Mesothelial cell of epicardium (in vitro differentiated cells): Measurements from ENCODE around the gene PFDN1. TPM values are rescaled to one million over a fixed set of nuclear protein-coding genes. Genes with fewer than 3 reads are reported as not detected.

Experiments used
- DNase-seq, 2 experiments: peaks; one replicate each; pipeline ENCODE4 v3.0.0; 2021; ENCODE audit warnings: low spot score in 2 of 2; ENCODE audit not compliant: unreplicated experiment in 2 of 2
- H3K27ac Mint-ChIP-seq: 2 replicates; pipeline ENCODE4 v1.8.0; 2021; ENCODE audit warnings: mixed read lengths
- H3K27me3 Mint-ChIP-seq: 2 replicates; pipeline ENCODE4 v1.8.0; 2021; ENCODE audit warnings: low read depth, mixed read lengths
- H3K36me3 Mint-ChIP-seq: 2 replicates; pipeline ENCODE4 v1.8.0; 2021; ENCODE audit warnings: mixed read lengths
- H3K4me1 Mint-ChIP-seq: 2 replicates; pipeline ENCODE4 v1.8.0; 2021; ENCODE audit warnings: mixed read lengths
- H3K4me3 Mint-ChIP-seq: 2 replicates; pipeline ENCODE4 v1.8.0; 2021; ENCODE audit warnings: mild to moderate bottlenecking, moderate library complexity, mixed read lengths
- H3K9me3 Mint-ChIP-seq: 2 replicates; pipeline ENCODE4 v1.8.0; 2021; ENCODE audit warnings: mixed read lengths
- total RNA-seq: library from RNA; stranded (reverse); gene quantifications from 3 replicates; pipeline ENCODE4 v1.2.1, GENCODE V29; 2021
- TF ChIP-seq, protein P1 (sequence below): fragments of 200-600 bp; sonication (generic); IDR thresholded peaks from one replicate; pipeline ENCODE4 v1.5.0; 2021; ENCODE audit warnings: antibody characterized with exemption; ENCODE audit not compliant: unreplicated experiment

PFDN1 gene
- total RNA-seq, 1 donor from 2014 or later = 57.2 TPM

DNA sequence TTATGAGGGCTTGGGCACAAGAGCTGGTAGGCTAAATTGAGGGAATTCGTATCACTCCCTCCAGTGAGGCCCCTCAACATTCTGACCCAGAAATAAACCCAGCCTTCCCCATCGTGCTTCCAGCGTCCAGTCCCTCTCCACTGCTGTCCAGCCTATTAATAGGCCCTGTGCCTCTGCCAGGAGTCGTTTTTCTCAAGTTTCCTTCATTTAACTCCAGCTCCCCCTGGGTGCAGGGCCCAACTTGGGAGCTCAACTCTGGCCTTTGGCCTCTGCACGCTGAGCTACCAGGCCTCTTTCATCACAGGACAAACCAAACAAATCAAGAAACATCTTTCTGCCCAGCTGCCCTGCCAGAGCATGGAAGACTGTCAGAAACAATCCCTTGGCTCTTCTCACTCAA, 33.5 kb upstream of the PFDN1 start:
- TF ChIP-seq, protein P1, sequence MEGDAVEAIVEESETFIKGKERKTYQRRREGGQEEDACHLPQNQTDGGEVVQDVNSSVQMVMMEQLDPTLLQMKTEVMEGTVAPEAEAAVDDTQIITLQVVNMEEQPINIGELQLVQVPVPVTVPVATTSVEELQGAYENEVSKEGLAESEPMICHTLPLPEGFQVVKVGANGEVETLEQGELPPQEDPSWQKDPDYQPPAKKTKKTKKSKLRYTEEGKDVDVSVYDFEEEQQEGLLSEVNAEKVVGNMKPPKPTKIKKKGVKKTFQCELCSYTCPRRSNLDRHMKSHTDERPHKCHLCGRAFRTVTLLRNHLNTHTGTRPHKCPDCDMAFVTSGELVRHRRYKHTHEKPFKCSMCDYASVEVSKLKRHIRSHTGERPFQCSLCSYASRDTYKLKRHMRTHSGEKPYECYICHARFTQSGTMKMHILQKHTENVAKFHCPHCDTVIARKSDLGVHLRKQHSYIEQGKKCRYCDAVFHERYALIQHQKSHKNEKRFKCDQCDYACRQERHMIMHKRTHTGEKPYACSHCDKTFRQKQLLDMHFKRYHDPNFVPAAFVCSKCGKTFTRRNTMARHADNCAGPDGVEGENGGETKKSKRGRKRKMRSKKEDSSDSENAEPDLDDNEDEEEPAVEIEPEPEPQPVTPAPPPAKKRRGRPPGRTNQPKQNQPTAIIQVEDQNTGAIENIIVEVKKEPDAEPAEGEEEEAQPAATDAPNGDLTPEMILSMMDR = no peak
- H3K4me1 Mint-ChIP-seq = peaks cover 5% of the 10 kb centered on the region
- H3K9me3 Mint-ChIP-seq = no peaks in the 10 kb centered on the region
- no peak overlapping the region for H3K4me3 Mint-ChIP-seq
- H3K27me3 Mint-ChIP-seq = no peaks in the 10 kb centered on the region
- peak overlapping the region; percentile 24 for H3K27ac Mint-ChIP-seq
- peaks cover 4% of the 10 kb centered on the region for H3K36me3 Mint-ChIP-seq
- no peak for DNase-seq

DNA sequence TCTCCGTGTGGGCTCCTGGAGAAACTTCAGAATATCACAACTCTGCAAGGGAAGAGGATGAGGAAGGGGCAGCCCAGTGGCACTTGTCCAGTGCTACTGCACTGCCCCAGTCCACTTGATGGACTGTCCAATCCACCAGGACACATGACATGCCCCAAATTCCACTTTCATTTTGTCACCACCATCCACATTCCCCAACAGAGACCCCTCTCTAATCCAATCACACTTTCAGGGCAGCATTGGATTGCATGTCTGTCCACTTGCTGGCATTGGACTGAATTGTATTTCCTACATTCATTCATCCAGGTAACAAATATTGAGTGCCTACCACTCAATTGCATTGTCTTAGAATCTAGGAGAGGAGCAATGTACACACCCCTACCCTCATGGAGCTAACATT, 28.7 kb upstream of the PFDN1 start:
- Mint-ChIP-seq H3K4me1 (peaks cover 13% of the 10 kb centered on the region), H3K27me3 (no peaks in the 10 kb centered on the region)
- TF ChIP-seq, protein P1 = no peak

DNA sequence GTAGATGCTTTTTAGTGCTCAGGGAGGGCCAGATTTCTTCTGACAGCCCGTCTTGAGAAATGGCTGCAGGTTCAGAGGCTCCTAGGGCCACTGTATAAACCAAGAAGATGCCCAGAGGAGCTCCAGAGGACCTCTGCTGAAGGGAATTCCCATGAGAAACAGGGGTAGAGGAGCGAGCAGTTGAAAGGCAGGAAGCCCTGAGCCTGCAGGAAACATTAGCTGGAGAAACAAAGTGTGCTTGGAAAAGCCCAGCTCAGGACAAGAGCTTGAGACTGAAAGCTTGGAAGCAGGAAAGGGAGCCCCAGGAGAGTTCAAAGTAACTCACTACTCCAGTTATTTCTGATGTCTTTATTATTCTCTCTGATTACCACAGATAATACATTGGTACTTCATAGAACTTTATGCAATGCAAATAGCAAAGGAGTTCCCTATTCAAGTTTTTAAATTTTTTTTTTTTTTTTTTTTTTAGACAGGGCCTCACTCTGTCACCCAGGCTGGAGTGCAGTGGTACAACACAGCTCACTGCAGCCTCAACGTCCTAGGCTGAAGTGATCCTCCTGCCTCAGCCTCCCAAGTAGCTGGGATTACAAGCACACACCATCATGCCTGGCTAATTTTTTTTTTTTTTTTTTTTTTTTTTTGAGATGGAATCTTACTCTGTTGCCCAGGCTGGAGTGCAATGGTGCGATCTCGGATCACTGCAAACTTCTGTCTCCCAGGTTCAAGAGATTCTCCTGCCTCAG, 27.0 kb upstream of the PFDN1 start:
- H3K9me3 Mint-ChIP-seq = no peaks in the 10 kb centered on the region
- no peak for DNase-seq
- peaks cover 4% of the 10 kb centered on the region for H3K36me3 Mint-ChIP-seq
- peak overlapping the region; percentile 34 for H3K27ac Mint-ChIP-seq
- H3K4me1 Mint-ChIP-seq = peaks cover 18% of the 10 kb centered on the region
- TF ChIP-seq, protein P1 = no peak
- H3K4me3 Mint-ChIP-seq = no peak overlapping the region
- no peaks in the 10 kb centered on the region for H3K27me3 Mint-ChIP-seq

More for the DNA sequence above, 28.7 kb upstream of the PFDN1 start:
- H3K9me3 Mint-ChIP-seq = no peaks in the 10 kb centered on the region
- H3K36me3 Mint-ChIP-seq = peaks cover 4% of the 10 kb centered on the region
- H3K27ac Mint-ChIP-seq = no peak overlapping the region
- no peak overlapping the region for H3K4me3 Mint-ChIP-seq
- no peak for DNase-seq

DNA sequence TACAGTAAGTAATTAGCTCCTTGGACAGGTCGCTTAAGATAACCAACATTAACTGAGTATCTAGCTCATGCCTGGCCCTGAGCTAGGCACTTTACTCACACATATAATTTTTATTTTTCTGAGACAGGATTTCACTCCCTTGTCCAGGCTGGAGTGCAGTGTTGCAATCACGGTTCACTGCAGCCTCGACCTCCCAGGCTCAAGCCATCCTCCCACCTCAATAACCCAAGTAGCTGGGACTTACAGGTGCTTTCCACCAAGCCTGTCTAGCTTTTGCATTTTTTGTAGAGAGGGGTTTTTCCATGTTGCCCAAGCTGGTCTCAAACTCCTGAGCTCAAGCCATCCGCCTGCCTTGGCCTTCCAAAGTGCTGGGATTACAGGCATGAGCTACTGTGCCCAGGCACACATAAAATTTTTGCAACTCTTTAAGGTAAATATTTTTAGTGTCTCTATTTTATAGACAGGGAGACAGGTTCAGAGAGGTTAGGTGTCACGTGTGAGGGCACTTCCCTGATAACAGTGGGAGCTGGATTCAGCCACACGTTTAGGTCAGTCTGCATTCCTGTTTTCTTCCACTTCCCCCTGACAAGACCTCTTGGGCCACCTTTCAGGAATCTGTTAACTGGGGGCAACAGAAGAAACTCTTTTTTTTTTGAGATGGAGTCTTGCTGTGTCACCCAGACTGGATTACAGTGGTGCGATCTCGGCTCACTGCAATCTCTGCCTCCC, 25.3 kb upstream of the PFDN1 start:
- H3K4me3 Mint-ChIP-seq = no peak overlapping the region
- TF ChIP-seq, protein P1 = no peak
- no peak overlapping the region for H3K27ac Mint-ChIP-seq
- H3K4me1 Mint-ChIP-seq = peaks cover 34% of the 10 kb centered on the region
- no peak for DNase-seq
- H3K27me3 Mint-ChIP-seq = no peaks in the 10 kb centered on the region
- H3K9me3 Mint-ChIP-seq = no peaks in the 10 kb centered on the region
- H3K36me3 Mint-ChIP-seq = no peaks in the 10 kb centered on the region

DNA sequence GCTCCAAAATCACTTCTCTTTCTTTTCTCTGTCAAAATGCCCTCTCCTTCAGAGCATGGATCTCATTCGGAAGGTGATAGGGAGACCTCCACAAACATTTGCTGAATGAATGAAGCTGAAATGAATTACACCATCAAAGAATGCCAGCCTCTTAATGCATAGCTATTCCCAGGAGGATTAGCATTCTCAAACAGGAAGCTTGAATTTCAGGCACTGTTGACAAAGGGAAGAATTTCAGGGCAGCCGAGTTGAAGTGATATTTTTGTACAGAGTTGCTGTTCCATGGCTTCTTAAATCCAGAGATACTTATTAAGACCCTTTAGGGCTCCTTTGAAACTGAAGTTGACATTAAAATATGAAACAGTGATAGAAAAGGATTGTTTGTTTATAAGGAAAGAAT, 24.7 kb upstream of the PFDN1 start:
- Mint-ChIP-seq H3K27me3 (no peaks in the 10 kb centered on the region), H3K4me1 (peaks cover 40% of the 10 kb centered on the region), H3K36me3 (no peaks in the 10 kb centered on the region), H3K9me3 (no peaks in the 10 kb centered on the region), H3K4me3 (no peak overlapping the region), H3K27ac (peak overlapping the region; percentile 56)
- no peak for DNase-seq
- TF ChIP-seq, protein P1 = no peak
